ENCODE results near the gene GEN1. TPM values are rescaled to one million over a fixed set of nuclear protein-coding genes. Genes with fewer than 3 reads are reported as not detected.

Gene GEN1
- total and polyA plus RNA-seq, 2 donors from 2014 or later = 1.4 to 6.2 TPM

DNA sequence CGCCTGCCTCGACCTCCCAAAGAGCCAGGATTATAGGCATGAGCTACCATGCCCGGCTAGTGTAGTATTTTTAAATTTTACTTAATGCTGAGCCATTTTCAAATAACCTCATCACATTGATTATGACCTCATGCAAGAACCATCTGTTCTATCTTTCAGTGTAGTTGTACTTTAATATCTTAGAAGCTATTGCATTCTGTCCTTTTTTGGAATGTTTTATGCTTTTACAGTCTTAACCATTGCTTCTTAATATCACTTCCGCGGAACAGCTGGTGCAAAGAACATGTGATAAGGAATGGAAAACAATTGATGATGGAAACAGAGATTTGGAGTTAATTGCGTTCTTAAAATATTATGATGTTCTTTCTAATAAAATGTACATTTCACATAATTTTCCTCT lies 2.7 kb downstream of the GEN1 start:
- no peak for DNase-seq
- intact Hi-C loops (cut with DNase I) = no loop called here
- H3K9ac ChIP-seq (ENCODE audit: low read length in 3 of 3) = no peak overlapping the region

GRCh38 chr2:17757321-17757720 lies 3.4 kb downstream of the GEN1 start:
- peak; percentile 44 for FAIRE-seq
- DNase-seq = peak in 2 of 5 donors; percentile 26 to 32
- intact Hi-C loops (cut with DNase I) = no loop called here
- TF ChIP-seq, protein P1, sequence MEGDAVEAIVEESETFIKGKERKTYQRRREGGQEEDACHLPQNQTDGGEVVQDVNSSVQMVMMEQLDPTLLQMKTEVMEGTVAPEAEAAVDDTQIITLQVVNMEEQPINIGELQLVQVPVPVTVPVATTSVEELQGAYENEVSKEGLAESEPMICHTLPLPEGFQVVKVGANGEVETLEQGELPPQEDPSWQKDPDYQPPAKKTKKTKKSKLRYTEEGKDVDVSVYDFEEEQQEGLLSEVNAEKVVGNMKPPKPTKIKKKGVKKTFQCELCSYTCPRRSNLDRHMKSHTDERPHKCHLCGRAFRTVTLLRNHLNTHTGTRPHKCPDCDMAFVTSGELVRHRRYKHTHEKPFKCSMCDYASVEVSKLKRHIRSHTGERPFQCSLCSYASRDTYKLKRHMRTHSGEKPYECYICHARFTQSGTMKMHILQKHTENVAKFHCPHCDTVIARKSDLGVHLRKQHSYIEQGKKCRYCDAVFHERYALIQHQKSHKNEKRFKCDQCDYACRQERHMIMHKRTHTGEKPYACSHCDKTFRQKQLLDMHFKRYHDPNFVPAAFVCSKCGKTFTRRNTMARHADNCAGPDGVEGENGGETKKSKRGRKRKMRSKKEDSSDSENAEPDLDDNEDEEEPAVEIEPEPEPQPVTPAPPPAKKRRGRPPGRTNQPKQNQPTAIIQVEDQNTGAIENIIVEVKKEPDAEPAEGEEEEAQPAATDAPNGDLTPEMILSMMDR (IDR thresholded peaks at IDR 0.05; ENCODE audit: borderline replicate concordance, extremely low read depth, insufficient read depth) = no peak
- H3K4me3 ChIP-seq (ENCODE audit: low read length in 3 of 3) = peak overlapping the region in 1 of 3 donors; percentile 2
- H3K9ac ChIP-seq (ENCODE audit: low read length in 3 of 3) = no peak overlapping the region
- H3K27ac ChIP-seq (ENCODE audit: low read depth in 2 of 2, low read length in 2 of 2) = no peak overlapping the region
- H3K27me3 ChIP-seq (ENCODE audit: control insufficient read depth, insufficient read depth, low read length) = no peaks in the 10 kb centered on the region
- H3K4me1 ChIP-seq (ENCODE audit: control insufficient read depth in 2 of 3, insufficient read depth in 2 of 3, low read depth in 1 of 3, low read length in 3 of 3) = peaks cover 0 to 7% (median 3%) of the 10 kb centered on the region in 3 donors
- H3K36me3 ChIP-seq (ENCODE audit: control insufficient read depth in 2 of 3, insufficient read depth in 3 of 3, low read length in 3 of 3) = no peaks in the 10 kb centered on the region
- H3K9me3 ChIP-seq (ENCODE audit: control insufficient read depth in 2 of 3, insufficient read depth in 1 of 3, low read length in 3 of 3) = no peaks in the 10 kb centered on the region

More for the DNA sequence above, 2.7 kb downstream of the GEN1 start:
- H3K27ac ChIP-seq (ENCODE audit: low read depth in 2 of 2, low read length in 2 of 2) = no peak overlapping the region
- TF ChIP-seq, protein P1 (IDR thresholded peaks at IDR 0.05; ENCODE audit: borderline replicate concordance, extremely low read depth, insufficient read depth) = no peak
- H3K27me3 ChIP-seq (ENCODE audit: control insufficient read depth, insufficient read depth, low read length) = no peaks in the 10 kb centered on the region
- no peaks in the 10 kb centered on the region for H3K9me3 ChIP-seq (ENCODE audit: control insufficient read depth in 2 of 3, insufficient read depth in 1 of 3, low read length in 3 of 3)
- H3K4me1 ChIP-seq (ENCODE audit: control insufficient read depth in 2 of 3, insufficient read depth in 2 of 3, low read depth in 1 of 3, low read length in 3 of 3) = peaks cover 0 to 8% (median 7%) of the 10 kb centered on the region in 3 donors
- FAIRE-seq = no peak
- no peak overlapping the region for H3K4me3 ChIP-seq (ENCODE audit: low read length in 3 of 3)
- no peaks in the 10 kb centered on the region for H3K36me3 ChIP-seq (ENCODE audit: control insufficient read depth in 2 of 3, insufficient read depth in 3 of 3, low read length in 3 of 3)

DNA sequence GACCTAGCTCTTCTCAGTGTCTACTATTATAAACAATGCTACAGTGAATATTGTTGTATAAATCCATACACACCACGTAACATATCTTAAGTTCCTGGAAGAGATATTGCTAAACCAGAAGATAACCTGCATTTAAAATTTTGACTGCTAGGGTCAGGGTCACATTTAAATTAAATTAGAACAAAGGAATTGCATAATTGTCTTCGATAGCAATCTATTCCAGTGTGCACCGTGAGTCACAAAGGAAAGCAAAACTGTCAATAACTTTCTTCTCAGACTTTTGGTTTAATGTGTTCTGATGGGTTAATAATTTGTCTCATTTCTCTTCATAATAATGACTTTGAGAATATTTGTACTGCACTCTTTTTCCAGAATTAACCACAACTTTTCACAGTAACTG lies 4.2 kb downstream of the GEN1 start:
- H3K9ac ChIP-seq (ENCODE audit: low read length in 3 of 3) = no peak overlapping the region
- no peak for DNase-seq
- no peak for FAIRE-seq
- H3K27me3 ChIP-seq (ENCODE audit: control insufficient read depth, insufficient read depth, low read length) = no peaks in the 10 kb centered on the region
- TF ChIP-seq, protein P1 (IDR thresholded peaks at IDR 0.05; ENCODE audit: borderline replicate concordance, extremely low read depth, insufficient read depth) = no peak
- intact Hi-C loops (cut with DNase I) = no loop called here
- H3K36me3 ChIP-seq (ENCODE audit: control insufficient read depth in 2 of 3, insufficient read depth in 3 of 3, low read length in 3 of 3) = no peaks in the 10 kb centered on the region
- no peaks in the 10 kb centered on the region for H3K9me3 ChIP-seq (ENCODE audit: control insufficient read depth in 2 of 3, insufficient read depth in 1 of 3, low read length in 3 of 3)
- no peak overlapping the region for H3K4me3 ChIP-seq (ENCODE audit: low read length in 3 of 3)
- H3K27ac ChIP-seq (ENCODE audit: low read depth in 2 of 2, low read length in 2 of 2) = no peak overlapping the region
- H3K4me1 ChIP-seq (ENCODE audit: control insufficient read depth in 2 of 3, insufficient read depth in 2 of 3, low read depth in 1 of 3, low read length in 3 of 3) = peaks cover 0 to 4% (median 0%) of the 10 kb centered on the region in 3 donors

DNA sequence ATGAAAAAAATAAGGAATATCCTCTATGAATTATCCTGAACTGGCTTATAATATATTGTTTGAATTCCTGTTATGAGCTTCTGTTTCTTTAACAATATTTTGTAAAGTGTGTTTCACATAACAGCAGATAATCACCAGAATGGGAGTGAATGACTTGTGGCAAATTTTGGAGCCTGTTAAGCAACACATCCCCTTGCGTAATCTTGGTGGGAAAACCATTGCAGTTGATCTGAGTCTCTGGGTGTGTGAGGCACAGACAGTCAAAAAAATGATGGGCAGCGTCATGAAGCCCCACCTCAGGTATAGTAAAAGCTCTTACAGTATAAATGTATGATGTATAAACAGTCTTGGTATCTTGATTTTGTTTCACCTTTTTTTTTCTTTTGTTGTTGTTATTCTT lies 5.9 kb downstream of the GEN1 start:
- TF ChIP-seq, protein P1 (IDR thresholded peaks at IDR 0.05; ENCODE audit: borderline replicate concordance, extremely low read depth, insufficient read depth) = no peak
- intact Hi-C loops (cut with DNase I) = no loop called here
- Histone ChIP-seq H3K9ac (ENCODE audit: low read length in 3 of 3) (no peak overlapping the region), H3K4me3 (ENCODE audit: low read length in 3 of 3) (no peak overlapping the region), H3K27ac (ENCODE audit: low read depth in 2 of 2, low read length in 2 of 2) (no peak overlapping the region), H3K27me3 (ENCODE audit: control insufficient read depth, insufficient read depth, low read length) (no peaks in the 10 kb centered on the region), H3K36me3 (ENCODE audit: control insufficient read depth in 2 of 3, insufficient read depth in 3 of 3, low read length in 3 of 3) (no peaks in the 10 kb centered on the region), H3K9me3 (ENCODE audit: control insufficient read depth in 2 of 3, insufficient read depth in 1 of 3, low read length in 3 of 3) (no peaks in the 10 kb centered on the region), H3K4me1 (ENCODE audit: control insufficient read depth in 2 of 3, insufficient read depth in 2 of 3, low read depth in 1 of 3, low read length in 3 of 3) (no peaks in the 10 kb centered on the region)
- no peak for DNase-seq
- FAIRE-seq = no peak

Measured in kidney (tissue), 14 donors.